ENCODE results near the gene ARHGEF28. TPM values are rescaled to one million over a fixed set of nuclear protein-coding genes. Genes with fewer than 3 reads are reported as not detected.

Gene ARHGEF28
- polyA plus RNA-seq, 1 donor from 2014 or later = not detected

DNA sequence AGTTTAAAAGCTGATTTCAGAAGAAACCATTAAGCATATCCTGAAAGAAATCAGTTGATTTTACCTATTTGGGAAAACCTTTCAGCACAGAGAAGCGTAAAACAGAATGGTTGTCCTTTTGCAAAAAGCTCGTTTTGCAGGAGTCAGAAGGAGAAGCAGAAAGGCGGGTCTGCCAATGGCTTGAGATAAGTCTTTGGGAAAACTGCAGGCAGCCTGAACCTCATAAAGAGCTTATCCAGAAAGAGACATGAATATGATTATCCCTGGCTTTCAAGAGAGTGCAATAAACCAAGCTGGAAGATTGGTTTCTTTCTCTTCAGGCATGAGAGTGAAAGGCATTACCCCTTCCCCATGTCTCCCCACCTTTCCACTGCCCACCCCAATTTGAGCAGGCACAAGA is 353.3 kb downstream of the ARHGEF28 start:
- Histone ChIP-seq H3F3A (ENCODE audit: insufficient read depth, low read length, poor library complexity, severe bottlenecking) (no peaks in the 10 kb centered on the region), H3K9ac (ENCODE audit: low read length) (no peak overlapping the region), H3K27ac (ENCODE audit: low read length) (no peak overlapping the region), H2AFZ (ENCODE audit: low read depth, low read length) (no peak overlapping the region), H3K9me3 (ENCODE audit: low read length) (no peaks in the 10 kb centered on the region), H3K4me2 (ENCODE audit: low read length) (no peak overlapping the region), H3K4me3 (ENCODE audit: low read length) (no peak overlapping the region), H3K79me2 (replicated peaks; ENCODE audit: insufficient read depth, low read length) (no peaks in the 10 kb centered on the region), H3K27me3 (ENCODE audit: insufficient read depth, low read depth, low read length) (no peaks in the 10 kb centered on the region), H4K20me1 (ENCODE audit: insufficient read depth) (no peaks in the 10 kb centered on the region), H3K9me2 (ENCODE audit: insufficient read depth, low read length) (no peaks in the 10 kb centered on the region), H3K36me3 (ENCODE audit: insufficient read depth, low read length) (no peaks in the 10 kb centered on the region)
- no peak for TF ChIP-seq MXI1 (conservative IDR thresholded peaks at IDR 0.05; ENCODE audit: poor library complexity, severe bottlenecking)
- TF ChIP-seq RAD21 (conservative IDR thresholded peaks at IDR 0.05) = no peak
- no peak for TF ChIP-seq SMC3 (conservative IDR thresholded peaks at IDR 0.05; ENCODE audit: poor library complexity)

DNA sequence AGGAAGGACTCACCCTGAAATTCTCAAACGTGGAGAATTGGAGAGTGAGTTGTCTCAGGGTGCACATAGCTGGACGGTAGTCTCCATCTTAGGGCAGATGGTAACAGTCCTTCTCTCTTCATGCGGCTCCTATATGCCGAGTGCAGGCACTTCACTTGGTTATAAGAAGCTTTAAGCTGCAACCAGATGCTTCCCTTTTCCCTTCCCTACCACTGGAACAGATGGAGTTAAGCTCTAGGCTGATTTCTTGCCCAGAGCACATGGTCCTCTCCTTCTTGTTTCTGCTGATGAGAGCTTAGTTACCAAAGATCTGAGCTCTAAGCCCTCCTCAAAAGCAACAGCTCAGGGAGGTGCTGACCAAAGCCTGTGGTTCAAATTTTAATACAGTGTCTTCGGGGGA is 355.7 kb downstream of the ARHGEF28 start:
- no peak overlapping the region for H3K27ac ChIP-seq (ENCODE audit: low read length)
- no peaks in the 10 kb centered on the region for H3K9me2 ChIP-seq (ENCODE audit: insufficient read depth, low read length)
- no peak overlapping the region for H3K4me3 ChIP-seq (ENCODE audit: low read length)
- no peaks in the 10 kb centered on the region for H3F3A ChIP-seq (ENCODE audit: insufficient read depth, low read length, poor library complexity, severe bottlenecking)
- no peaks in the 10 kb centered on the region for H3K27me3 ChIP-seq (ENCODE audit: insufficient read depth, low read depth, low read length)
- H3K9ac ChIP-seq (ENCODE audit: low read length) = no peak overlapping the region
- no peaks in the 10 kb centered on the region for H3K36me3 ChIP-seq (ENCODE audit: insufficient read depth, low read length)
- H3K4me2 ChIP-seq (ENCODE audit: low read length) = no peak overlapping the region
- no peaks in the 10 kb centered on the region for H4K20me1 ChIP-seq (ENCODE audit: insufficient read depth)
- H3K9me3 ChIP-seq (ENCODE audit: low read length) = no peaks in the 10 kb centered on the region
- no peak overlapping the region for H2AFZ ChIP-seq (ENCODE audit: low read depth, low read length)
- TF ChIP-seq, protein P1, sequence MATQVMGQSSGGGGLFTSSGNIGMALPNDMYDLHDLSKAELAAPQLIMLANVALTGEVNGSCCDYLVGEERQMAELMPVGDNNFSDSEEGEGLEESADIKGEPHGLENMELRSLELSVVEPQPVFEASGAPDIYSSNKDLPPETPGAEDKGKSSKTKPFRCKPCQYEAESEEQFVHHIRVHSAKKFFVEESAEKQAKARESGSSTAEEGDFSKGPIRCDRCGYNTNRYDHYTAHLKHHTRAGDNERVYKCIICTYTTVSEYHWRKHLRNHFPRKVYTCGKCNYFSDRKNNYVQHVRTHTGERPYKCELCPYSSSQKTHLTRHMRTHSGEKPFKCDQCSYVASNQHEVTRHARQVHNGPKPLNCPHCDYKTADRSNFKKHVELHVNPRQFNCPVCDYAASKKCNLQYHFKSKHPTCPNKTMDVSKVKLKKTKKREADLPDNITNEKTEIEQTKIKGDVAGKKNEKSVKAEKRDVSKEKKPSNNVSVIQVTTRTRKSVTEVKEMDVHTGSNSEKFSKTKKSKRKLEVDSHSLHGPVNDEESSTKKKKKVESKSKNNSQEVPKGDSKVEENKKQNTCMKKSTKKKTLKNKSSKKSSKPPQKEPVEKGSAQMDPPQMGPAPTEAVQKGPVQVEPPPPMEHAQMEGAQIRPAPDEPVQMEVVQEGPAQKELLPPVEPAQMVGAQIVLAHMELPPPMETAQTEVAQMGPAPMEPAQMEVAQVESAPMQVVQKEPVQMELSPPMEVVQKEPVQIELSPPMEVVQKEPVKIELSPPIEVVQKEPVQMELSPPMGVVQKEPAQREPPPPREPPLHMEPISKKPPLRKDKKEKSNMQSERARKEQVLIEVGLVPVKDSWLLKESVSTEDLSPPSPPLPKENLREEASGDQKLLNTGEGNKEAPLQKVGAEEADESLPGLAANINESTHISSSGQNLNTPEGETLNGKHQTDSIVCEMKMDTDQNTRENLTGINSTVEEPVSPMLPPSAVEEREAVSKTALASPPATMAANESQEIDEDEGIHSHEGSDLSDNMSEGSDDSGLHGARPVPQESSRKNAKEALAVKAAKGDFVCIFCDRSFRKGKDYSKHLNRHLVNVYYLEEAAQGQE (IDR thresholded peaks at IDR 0.05; ENCODE audit: borderline replicate concordance) = no peak
- no peak for TF ChIP-seq EZH2 (IDR thresholded peaks at IDR 0.05; ENCODE audit: borderline replicate concordance, insufficient read depth, low read length, poor library complexity, severe bottlenecking)
- no peak for TF ChIP-seq RAD21 (conservative IDR thresholded peaks at IDR 0.05)
- no peak for TF ChIP-seq MXI1 (conservative IDR thresholded peaks at IDR 0.05; ENCODE audit: poor library complexity, severe bottlenecking)
- TF ChIP-seq EP300 (conservative IDR thresholded peaks at IDR 0.05; ENCODE audit: poor library complexity, severe bottlenecking) = no peak
- no peak for TF ChIP-seq TAF1 (IDR thresholded peaks at IDR 0.05; ENCODE audit: low read depth)
- TF ChIP-seq, protein P2, sequence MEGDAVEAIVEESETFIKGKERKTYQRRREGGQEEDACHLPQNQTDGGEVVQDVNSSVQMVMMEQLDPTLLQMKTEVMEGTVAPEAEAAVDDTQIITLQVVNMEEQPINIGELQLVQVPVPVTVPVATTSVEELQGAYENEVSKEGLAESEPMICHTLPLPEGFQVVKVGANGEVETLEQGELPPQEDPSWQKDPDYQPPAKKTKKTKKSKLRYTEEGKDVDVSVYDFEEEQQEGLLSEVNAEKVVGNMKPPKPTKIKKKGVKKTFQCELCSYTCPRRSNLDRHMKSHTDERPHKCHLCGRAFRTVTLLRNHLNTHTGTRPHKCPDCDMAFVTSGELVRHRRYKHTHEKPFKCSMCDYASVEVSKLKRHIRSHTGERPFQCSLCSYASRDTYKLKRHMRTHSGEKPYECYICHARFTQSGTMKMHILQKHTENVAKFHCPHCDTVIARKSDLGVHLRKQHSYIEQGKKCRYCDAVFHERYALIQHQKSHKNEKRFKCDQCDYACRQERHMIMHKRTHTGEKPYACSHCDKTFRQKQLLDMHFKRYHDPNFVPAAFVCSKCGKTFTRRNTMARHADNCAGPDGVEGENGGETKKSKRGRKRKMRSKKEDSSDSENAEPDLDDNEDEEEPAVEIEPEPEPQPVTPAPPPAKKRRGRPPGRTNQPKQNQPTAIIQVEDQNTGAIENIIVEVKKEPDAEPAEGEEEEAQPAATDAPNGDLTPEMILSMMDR (IDR thresholded peaks at IDR 0.05; ENCODE audit: poor library complexity, severe bottlenecking) = no peak
- no peak for TF ChIP-seq SMC3 (conservative IDR thresholded peaks at IDR 0.05; ENCODE audit: poor library complexity)
- TF ChIP-seq POLR2AphosphoS5 (IDR thresholded peaks at IDR 0.05) = no peak
- no peaks in the 10 kb centered on the region for H3K79me2 ChIP-seq (replicated peaks; ENCODE audit: insufficient read depth, low read length)

DNA sequence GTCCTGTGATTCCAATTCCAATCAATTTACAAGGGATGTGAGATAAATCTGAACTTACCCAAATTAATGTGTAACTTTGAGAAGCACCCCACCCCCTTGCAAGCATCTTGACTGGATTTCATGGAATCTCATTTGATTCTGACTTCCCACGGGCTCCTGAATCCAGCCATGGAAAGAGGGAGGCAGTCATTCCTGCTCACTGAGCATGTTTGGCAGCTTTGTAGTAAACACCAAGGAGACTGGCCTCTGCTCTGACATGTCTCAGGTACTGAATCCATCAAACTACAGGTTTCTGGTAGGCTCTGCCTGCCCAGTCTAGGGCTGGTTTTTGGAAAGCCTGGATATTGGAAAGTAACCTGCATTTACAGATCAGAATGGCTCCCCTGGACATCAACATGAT is 357.6 kb downstream of the ARHGEF28 start:
- no peaks in the 10 kb centered on the region for H3F3A ChIP-seq (ENCODE audit: insufficient read depth, low read length, poor library complexity, severe bottlenecking)
- no peak overlapping the region for H3K27ac ChIP-seq (ENCODE audit: low read length)
- H3K9ac ChIP-seq (ENCODE audit: low read length) = no peak overlapping the region
- H3K4me2 ChIP-seq (ENCODE audit: low read length) = no peak overlapping the region
- TF ChIP-seq, protein P1 (IDR thresholded peaks at IDR 0.05; ENCODE audit: borderline replicate concordance) = no peak
- TF ChIP-seq EP300 (conservative IDR thresholded peaks at IDR 0.05; ENCODE audit: poor library complexity, severe bottlenecking) (no peak), EZH2 (IDR thresholded peaks at IDR 0.05; ENCODE audit: borderline replicate concordance, insufficient read depth, low read length, poor library complexity, severe bottlenecking) (no peak)
- H2AFZ ChIP-seq (ENCODE audit: low read depth, low read length) = no peak overlapping the region
- no peaks in the 10 kb centered on the region for H4K20me1 ChIP-seq (ENCODE audit: insufficient read depth)
- H3K4me3 ChIP-seq (ENCODE audit: low read length) = no peak overlapping the region
- H3K9me2 ChIP-seq (ENCODE audit: insufficient read depth, low read length) = no peaks in the 10 kb centered on the region
- no peaks in the 10 kb centered on the region for H3K27me3 ChIP-seq (ENCODE audit: insufficient read depth, low read depth, low read length)
- H3K36me3 ChIP-seq (ENCODE audit: insufficient read depth, low read length) = no peaks in the 10 kb centered on the region
- H3K79me2 ChIP-seq (replicated peaks; ENCODE audit: insufficient read depth, low read length) = no peaks in the 10 kb centered on the region
- no peaks in the 10 kb centered on the region for H3K9me3 ChIP-seq (ENCODE audit: low read length)

All from neural cell (in vitro differentiated cells).